Measurements from ENCODE around the gene CRNN. TPM values are rescaled to one million over a fixed set of nuclear protein-coding genes. Genes with fewer than 3 reads are reported as not detected.
A peak's percentile ranks its signal among the peaks of the same experiment; 100 is the strongest.

The CRNN gene
- total RNA-seq, 1 donor from 2014 or later = not detected

DNA sequence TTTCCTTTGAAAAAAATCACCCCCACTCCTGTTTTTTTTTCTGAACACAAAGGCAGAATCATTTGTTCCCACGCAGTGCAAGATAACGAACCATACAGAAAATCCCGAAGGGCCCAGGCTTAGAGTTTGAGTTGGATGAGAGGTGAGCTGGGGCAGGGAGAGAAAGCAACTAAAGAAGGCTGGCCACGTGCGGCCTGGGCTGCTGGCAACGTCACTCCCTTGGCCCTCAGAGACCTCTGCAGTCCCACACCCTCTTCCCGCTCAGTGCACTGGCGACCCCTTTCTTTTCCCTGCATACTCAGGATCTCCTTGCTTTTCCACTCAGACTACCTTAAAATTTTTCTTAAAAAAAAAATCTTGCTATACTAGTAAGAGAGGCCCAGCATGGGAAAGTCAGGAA, 28.2 kb upstream of the CRNN start:
- Mint-ChIP-seq H3K27me3 (no peaks in the 10 kb centered on the region), H3K27ac (no peak overlapping the region), H3K9me3 (ENCODE audit: low read depth) (peaks cover 60% of the 10 kb centered on the region), H3K36me3 (ENCODE audit: insufficient read depth) (no peaks in the 10 kb centered on the region), H3K4me3 (ENCODE audit: low read depth) (no peak overlapping the region), H3K4me1 (ENCODE audit: low read depth) (no peaks in the 10 kb centered on the region)
- TF ChIP-seq, protein P1, sequence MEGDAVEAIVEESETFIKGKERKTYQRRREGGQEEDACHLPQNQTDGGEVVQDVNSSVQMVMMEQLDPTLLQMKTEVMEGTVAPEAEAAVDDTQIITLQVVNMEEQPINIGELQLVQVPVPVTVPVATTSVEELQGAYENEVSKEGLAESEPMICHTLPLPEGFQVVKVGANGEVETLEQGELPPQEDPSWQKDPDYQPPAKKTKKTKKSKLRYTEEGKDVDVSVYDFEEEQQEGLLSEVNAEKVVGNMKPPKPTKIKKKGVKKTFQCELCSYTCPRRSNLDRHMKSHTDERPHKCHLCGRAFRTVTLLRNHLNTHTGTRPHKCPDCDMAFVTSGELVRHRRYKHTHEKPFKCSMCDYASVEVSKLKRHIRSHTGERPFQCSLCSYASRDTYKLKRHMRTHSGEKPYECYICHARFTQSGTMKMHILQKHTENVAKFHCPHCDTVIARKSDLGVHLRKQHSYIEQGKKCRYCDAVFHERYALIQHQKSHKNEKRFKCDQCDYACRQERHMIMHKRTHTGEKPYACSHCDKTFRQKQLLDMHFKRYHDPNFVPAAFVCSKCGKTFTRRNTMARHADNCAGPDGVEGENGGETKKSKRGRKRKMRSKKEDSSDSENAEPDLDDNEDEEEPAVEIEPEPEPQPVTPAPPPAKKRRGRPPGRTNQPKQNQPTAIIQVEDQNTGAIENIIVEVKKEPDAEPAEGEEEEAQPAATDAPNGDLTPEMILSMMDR (IDR thresholded peaks at IDR 0.05; ENCODE audit: unreplicated experiment) = no peak
- no peak for DNase-seq (ENCODE audit: low spot score, unreplicated experiment)

DNA sequence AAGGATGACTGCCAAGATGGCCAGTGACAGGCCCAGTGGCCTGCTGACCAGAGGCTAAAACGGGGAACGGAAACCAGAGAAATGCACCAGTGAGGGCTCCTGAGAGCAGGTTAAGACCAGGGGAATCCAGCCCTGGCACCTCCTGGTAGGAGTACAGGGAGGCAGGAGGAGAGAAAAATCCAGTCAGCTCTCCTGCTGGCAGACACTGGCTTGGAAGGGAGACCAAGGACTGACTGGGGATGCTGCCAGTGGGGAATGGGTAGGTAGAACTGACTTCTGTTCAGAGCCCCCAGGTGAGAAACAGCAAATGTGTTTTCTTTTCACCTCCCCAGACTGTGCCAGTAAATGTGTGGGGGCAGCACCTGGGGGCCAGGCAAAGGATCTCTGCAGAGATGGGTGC, 27.7 kb upstream of the CRNN start:
- no peaks in the 10 kb centered on the region for H3K4me1 Mint-ChIP-seq (ENCODE audit: low read depth)
- H3K4me3 Mint-ChIP-seq (ENCODE audit: low read depth) = no peak overlapping the region
- no peaks in the 10 kb centered on the region for H3K27me3 Mint-ChIP-seq
- TF ChIP-seq, protein P1 (IDR thresholded peaks at IDR 0.05; ENCODE audit: unreplicated experiment) = no peak
- peaks cover 66% of the 10 kb centered on the region for H3K9me3 Mint-ChIP-seq (ENCODE audit: low read depth)
- H3K27ac Mint-ChIP-seq = no peak overlapping the region
- H3K36me3 Mint-ChIP-seq (ENCODE audit: insufficient read depth) = no peaks in the 10 kb centered on the region
- no peak for DNase-seq (ENCODE audit: low spot score, unreplicated experiment)

DNA sequence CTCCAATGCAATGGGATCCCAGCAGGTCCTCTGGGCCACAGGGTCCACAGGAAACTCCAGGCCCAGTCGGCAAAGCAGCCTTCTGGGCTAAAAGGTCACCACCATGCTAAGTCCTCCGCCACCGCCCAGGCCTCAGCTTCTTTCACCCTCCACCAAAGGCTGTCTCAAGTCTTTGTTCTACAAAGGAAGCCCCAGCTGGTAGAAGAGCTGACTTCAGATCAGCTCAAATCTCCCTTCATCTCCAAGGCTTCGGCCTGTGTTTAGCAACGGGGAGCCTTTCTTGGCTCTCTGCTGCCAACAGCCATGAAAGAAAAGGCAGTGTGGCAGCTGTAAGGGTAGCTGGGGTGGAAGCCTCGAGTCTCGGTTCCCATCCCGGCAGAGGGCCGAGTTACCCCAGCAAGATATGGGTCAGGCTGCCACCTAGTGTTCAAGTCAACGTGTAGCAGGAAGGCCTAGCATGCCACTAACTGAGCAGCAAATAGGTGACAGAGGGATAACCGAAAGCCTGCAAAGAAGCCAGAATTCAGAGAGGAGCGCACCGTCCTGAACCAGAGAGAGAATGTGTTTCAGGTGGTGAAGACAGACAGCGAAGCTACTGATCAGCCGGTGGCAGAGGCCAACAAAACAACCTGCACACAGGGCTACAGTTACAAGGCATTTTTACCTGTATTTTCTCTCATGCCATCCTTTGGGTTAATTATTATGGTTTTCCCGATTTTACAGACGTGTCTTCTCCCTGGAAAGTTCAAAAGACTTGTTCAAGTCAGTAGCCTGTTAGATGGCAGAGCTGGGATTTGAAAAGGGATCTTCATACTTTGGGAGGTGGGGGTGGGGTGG, 26.8 kb upstream of the CRNN start:
- TF ChIP-seq, protein P1 (IDR thresholded peaks at IDR 0.05; ENCODE audit: unreplicated experiment) = peak; percentile 11
- DNase-seq (ENCODE audit: low spot score, unreplicated experiment) = no peak
- H3K36me3 Mint-ChIP-seq (ENCODE audit: insufficient read depth) = no peaks in the 10 kb centered on the region
- H3K4me3 Mint-ChIP-seq (ENCODE audit: low read depth) = no peak overlapping the region
- H3K27me3 Mint-ChIP-seq = no peaks in the 10 kb centered on the region
- no peaks in the 10 kb centered on the region for H3K4me1 Mint-ChIP-seq (ENCODE audit: low read depth)
- H3K27ac Mint-ChIP-seq = no peak overlapping the region
- H3K9me3 Mint-ChIP-seq (ENCODE audit: low read depth) = peaks cover 75% of the 10 kb centered on the region

DNA sequence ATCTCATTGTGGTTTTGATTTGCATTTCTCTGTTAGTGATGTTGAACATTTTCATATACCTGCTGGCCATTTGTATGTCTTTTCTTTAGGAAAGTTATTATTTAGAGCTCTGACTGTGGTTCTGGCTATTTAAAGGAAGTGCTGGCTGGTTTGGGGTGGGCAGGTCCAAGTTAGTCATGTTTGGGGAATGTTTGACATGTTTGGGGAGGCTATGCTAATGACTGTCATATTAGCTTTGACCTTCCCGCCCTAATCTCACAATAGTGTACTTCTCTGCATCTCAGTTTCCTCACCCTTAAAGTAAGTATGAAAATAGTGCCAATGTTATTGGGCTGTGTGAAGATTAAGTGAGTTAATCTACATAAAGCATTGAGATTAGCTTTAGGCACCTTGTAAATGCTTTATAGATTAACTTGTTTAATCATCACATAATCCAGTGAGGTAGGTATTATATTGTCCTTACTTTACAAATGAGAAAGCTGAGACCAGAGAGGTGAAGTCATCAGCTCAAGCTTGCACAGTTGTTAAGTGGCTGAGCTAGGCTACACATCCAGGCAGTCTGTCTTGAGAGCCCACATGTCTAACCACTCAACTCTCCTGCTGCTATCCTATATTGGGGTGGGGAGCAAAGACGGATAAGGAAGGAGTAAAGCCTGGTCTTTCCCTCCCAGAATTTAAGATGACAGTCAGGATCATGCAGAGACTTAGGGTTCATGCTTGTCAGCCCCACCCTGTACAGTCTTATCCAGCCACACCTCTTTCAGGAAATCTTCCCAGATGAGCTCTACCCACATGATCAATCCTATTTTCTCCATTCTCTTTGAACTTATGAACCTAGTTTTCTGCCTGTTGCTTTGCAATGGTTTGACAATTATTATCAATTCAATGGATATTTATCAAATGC, 22.8 kb upstream of the CRNN start:
- no peak for DNase-seq (ENCODE audit: low spot score, unreplicated experiment)
- H3K9me3 Mint-ChIP-seq (ENCODE audit: low read depth) = peaks cover 54% of the 10 kb centered on the region
- no peak overlapping the region for H3K4me3 Mint-ChIP-seq (ENCODE audit: low read depth)
- no peaks in the 10 kb centered on the region for H3K4me1 Mint-ChIP-seq (ENCODE audit: low read depth)
- H3K36me3 Mint-ChIP-seq (ENCODE audit: insufficient read depth) = no peaks in the 10 kb centered on the region
- H3K27me3 Mint-ChIP-seq = no peaks in the 10 kb centered on the region
- no peak overlapping the region for H3K27ac Mint-ChIP-seq
- TF ChIP-seq, protein P1 (IDR thresholded peaks at IDR 0.05; ENCODE audit: unreplicated experiment) = no peak

- no peak overlapping the region for H3K27ac Mint-ChIP-seq
- H3K4me3 Mint-ChIP-seq (ENCODE audit: low read depth) = no peak overlapping the region
- H3K36me3 Mint-ChIP-seq (ENCODE audit: insufficient read depth) = no peaks in the 10 kb centered on the region
- H3K27me3 Mint-ChIP-seq = no peaks in the 10 kb centered on the region
- no peaks in the 10 kb centered on the region for H3K4me1 Mint-ChIP-seq (ENCODE audit: low read depth)
- DNase-seq (ENCODE audit: low spot score, unreplicated experiment) = no peak
- peaks cover 36% of the 10 kb centered on the region for H3K9me3 Mint-ChIP-seq (ENCODE audit: low read depth)
- TF ChIP-seq, protein P1 (IDR thresholded peaks at IDR 0.05; ENCODE audit: unreplicated experiment) = no peak
Measured at GRCh38 chr1:152427458-152427857, 13.4 kb upstream of the CRNN start.

All from progenitor cell of endocrine pancreas (in vitro differentiated cells).